ENCODE results near the gene POTEJ.
"Not testable (repeated sequence)": the region's sequence is repeated elsewhere in the genome, so short reads cannot be mapped to it uniquely, and the experiment has no call there.

Gene POTEJ

DNA sequence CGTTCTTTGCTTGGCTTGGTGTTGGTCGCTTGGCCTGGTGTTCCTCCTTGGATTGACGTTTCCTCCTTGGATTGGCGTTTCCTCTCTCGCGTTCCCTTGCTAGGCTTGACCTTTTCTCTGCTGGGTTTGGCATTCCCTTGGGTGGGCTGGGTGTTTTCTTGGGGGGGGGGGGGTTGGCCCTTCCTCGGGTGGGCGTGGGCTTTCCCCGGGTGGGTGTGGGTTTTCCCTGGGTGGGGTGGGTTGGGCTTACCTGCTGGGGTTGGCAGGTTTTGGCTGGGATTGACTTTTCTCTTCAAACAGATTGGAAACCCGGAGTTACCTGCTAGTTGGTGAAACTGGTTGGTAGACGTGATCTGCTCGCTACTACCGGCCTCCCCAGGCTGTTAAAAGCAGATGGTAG lies at the start of gene POTEJ:
TSS of gene POTEJ (plus strand) at position 301 of the 400 bp plus-strand sequence. CDS start at position 394, 93 bp downstream.
- not testable (repeated sequence) for DNase-seq

DNA sequence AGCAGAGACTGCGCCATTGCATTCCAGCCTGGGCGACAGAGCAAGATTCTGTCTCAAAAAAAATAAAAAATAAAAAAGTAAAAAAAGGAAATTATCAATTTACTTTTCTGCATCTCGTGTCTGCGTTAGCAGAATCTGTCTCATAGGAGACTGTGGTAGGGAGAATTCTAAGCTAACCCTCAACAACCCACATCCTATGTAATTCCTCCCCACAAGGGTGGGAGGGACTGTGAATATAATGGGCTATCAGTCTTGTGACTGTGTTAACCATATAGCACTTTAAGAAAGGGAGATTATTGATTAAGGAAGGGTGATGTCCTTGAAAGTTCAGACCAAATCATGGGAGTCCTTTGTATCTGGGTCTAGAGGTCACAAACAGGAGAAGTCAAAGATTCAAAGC lies 45.1 kb upstream of the POTEJ start:
- DNase-seq = not testable (repeated sequence)

DNA sequence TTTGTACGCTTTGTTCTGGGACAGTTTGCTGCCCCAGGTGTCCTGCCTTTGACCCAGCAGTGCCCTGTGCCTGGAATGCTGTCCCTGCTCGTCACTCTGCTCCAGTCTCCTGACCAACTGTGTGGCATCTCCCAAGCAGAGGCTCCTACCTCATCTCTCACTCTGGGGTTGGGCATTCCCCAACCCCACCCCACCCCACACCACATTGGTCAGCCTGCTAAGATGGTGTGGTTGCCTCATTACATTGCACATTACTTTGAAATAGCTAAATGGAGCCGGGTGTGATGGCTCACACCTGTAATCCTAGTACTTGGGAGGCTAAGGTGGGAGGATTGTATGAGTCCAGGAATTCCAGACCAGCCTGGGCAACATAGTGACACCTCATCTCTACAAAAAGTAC lies 39.3 kb upstream of the POTEJ start:
- DNase-seq = not testable (repeated sequence)

DNA sequence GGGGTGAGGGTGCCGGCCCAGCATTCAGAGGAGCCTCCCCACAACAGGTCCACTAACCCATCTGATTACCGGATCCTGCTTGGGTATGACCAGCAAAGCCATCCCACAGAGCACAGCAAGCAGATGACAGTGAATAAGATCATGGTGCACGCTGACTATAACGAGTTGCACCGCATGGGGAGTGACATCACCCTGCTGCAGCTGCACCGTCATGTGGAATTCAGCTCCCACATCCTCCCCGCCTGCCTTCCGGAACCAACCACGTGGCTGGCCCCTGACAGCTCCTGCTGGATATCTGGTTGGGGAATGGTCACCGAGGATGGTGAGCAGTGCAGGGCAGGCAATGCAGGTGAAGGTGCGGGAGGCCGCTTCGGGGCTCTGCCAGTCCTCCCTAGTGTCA lies 37.0 kb upstream of the POTEJ start:
- DNase-seq = not testable (repeated sequence)

DNA sequence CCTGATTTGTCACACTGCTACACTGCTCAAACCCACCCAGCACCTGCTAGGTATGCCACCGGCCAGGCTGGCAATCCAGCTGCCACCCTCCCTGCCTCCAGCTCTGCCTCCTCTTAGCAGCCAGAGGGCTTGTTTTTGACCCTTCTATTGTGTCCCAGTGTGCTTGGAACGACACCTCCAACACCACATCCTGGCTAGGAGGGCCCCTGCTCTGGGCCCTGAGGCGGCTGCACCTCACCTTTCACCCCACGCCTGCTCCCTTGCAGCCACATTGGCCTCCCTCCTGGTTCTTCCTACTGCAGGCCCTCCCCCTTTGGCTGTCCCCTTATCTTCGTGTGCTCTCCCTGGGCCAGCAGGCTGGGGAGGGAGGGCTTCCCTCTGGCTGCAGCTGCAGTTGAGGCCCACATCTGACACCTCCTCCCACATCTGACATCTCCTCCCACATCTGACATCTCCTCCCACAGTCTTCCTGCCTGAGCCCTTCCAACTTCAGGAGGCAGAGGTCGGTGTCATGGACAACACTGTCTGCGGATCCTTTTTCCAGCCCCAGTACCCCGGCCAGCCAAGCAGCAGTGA lies 34.9 kb upstream of the POTEJ start:
- DNase-seq = not testable (repeated sequence)

DNA sequence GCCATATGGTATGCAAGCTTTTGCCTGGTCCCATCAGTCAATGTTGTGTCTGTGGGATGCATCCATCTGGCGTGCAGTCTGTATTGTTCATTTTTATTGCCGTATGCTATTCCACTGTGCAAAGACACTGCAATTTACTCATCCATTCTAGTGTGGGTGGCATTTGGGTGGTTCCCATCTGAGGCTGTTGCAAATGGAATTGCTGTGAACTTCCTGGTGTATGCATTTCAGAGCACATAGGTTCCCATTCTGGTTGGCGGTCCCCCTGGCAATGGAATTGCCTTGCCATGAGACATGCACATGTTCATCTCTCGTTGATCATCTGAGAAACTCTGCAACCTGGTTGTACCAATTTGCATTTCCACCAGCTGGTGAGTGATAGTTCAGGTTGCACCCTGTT lies 33.7 kb upstream of the POTEJ start:
- not testable (repeated sequence) for DNase-seq

DNA sequence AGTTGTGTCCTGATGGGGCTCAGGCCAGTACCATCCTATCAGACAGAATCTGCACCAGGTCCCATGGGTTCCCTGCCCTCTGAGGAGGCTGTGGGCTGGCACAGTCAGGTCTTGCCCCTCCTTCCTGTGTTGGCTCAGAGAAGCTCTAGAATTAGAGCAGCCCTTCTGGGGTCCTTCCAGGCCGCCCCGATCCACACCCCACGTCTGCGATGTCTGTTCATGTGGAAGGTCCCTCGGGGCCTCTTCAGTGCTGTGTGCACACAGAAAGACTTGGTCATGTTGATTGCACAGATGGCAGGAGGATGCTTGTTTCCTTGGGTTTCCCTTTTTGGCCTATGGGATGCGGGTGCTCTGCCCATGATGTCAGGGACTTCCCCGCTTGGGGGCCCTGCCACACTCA lies 32.1 kb upstream of the POTEJ start:
- not testable (repeated sequence) for DNase-seq

DNA sequence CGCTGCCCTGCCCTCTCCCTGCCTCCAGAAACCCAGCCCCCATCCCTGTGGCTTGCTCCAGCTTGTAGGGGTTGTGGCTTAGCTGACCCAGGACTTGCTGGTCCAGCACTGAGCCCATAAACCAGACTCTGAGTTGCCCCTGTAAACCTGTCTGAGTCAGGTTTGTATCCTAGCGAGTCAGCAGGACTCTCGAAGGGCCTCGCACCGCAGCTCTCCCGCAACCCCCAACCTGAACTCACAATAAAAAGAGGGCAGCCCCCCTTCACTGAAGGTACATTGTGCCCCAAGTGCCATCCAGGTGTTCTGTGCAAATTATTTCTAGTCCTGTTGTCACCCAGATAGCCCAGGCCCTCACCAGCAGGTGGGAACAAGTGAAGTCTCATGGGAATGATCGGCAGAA lies 29.7 kb upstream of the POTEJ start:
- not testable (repeated sequence) for DNase-seq

DNA sequence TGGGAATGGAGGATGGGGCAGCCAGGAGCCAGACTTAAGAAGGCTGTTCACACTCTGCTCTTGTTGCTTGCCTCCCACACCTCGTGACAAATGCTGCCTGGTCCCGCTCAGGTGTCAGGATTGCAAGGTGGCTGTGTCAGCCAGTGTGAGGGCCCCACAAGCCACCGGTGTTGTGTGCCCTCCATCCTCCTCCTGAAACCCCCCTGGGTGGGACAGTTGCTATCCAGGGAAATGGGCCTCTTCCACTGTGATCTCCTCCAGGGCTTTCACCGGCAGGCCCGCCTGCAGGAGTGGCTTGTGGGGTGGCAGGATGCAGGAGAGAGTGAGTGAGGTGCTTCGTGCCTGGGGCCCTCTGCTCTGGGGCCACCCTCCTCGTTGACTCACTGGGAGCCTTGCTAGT lies 28.3 kb upstream of the POTEJ start:
- not testable (repeated sequence) for DNase-seq

DNA sequence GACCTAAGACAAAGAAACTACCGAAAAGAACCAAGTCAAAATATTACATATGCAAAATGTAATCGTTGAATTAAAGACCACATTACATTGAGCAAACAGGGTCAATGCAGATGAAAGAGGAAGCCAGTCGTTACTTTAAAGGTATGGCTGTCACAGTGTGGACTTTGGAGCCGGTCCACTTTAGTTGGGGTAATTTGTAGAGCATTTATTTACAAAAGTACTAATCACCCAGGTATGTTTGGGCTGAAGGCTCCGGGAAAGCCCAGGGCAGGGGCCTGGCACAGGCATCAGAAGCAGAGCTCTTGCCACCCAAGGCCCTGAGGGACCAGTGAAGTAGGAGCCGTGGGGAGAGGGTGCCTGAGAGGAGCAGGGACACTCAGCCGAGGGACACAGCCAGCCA lies 27.7 kb upstream of the POTEJ start:
- not testable (repeated sequence) for DNase-seq

DNA sequence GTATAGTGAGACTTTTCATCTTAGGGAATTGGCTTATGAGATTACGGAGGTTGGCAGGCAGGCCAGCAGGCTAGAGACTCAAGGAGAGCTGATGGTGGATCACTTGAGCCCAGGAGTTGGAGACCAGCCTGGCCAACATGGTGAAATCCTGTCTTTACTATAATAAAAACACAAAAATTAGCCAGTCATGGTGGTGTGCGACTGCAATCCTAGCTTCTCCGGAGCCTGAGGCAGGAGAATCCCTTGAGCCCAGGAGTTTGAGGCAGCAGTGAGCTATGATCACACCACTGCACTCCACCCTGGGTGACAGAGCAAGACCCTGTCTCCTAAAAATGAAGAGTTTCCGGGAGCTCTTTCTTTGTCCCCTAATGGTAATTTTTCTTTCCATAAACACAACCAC lies 26.5 kb upstream of the POTEJ start:
- DNase-seq = not testable (repeated sequence)

DNA sequence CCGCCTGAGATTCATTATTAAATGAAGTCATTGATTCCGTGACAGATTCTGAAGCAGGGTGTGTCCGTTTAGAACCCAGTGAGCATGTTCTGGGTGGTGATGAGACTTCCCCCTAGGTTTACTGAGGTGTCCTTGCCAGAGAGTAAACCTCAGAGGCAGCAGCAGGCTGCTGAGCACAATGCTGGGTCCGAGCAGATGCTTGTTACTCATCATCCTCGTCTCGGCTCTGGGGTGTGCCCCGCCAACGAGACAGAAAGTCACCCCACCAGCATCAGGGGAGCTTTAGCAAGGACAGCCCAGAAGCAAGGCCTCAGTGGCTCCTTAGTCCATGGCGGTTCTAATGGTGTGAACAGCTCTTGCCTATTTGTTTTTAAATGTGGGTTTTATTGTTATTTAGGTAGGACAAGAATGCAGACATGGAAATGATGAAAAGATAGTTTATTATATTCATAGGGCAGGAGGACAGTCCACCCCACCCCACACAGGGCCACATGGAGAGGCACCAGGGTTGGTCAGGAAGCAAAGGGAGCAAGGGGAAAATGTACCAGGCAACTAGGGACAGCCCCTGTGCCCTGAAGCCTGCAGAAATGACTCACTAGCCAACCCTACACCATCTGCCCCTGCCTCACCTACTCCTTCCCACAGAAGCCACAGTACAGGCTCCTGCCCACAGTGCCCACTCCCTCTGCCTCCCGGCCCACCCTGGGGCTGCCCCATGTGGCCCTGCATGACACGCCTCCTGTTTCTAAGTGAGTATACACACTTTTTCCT lies 22.4 kb upstream of the POTEJ start:
- DNase-seq = not testable (repeated sequence)

DNA sequence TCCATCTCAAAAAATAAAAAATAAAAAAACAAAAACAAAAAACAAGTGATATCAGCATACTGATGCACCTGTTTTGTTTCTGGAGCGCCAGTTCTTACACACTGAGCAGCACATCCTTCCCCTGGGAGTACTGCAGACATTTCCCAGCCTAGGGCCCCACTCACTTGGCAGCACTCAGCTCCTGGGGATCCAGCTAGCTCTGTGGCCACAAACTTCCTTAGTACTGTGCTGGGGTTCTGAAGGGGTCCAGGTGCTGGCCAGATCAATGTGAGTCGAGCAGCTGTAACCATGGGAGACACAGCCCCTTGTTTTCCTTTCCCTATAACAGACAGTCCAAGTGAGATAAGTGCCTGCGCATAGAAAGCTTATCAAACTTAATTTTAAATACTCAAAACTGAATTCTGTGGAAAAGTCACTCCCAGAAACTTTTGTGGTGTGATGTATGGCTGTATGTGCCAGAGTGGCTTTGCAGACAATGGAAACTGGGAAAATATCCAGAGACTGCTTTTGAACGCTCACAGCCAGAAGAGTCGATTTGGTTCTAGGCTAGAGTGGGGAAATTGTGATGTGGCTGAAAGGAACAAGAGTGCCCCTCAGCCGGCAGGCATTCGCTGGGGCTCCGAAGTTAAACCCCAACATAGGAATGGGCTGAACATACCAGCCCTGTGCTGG lies 20.9 kb upstream of the POTEJ start:
- DNase-seq = not testable (repeated sequence)

DNA sequence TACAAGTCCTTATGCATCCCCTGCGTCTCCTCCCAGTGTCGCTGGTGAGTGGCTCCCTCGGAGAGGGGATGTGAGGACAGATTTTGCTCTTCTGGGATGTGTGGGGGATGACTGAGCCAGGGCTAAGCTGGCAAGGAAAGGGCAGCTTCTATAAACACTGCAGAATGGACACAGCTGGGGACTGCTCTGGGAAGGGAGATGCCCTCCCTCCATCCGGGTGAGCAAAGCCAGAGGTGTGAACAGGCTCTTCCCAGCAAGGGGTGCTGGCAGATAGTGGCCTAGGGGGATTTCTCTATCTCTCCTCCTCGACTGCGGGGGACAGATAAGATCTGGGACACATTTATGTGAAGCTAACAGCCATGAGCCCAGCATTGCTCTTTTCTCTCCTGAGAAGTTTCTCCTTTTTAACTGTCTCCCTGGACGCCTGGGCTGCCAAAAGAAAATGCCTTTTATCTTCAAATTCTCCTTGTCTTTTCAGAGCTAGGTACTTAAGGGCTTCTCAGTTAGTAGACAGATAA lies 20.3 kb upstream of the POTEJ start:
- DNase-seq = not testable (repeated sequence)

DNA sequence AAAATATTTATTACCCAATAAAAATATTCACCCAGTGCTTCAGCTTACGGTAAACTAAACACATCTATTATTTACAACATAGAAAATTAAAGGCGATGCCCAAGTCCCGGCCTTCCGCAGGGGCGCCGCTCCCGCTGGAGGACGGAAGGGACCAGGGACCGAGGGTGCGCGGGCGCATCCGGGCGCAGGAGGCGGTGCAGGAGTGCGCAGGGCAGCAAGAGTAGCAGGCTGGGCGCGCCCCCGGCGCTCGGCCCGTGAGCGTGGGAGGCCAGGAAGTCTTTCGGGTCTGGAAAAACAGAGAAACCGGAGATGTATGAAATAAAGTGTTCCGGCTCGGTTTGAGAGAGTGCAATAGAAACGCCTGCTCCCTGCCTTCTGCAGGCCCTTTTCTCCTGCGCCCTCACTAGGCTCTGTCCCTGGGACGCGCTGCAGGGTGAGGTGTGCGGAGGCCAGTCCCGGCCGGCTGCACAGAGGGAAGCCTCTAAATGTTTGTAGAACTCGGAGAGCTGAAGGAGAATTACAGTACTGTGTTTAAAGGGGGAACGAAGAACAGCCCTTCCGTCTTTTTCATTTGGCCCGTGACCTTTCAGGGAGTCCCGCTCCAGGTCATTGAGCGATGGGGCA lies 18.3 kb upstream of the POTEJ start:
- DNase-seq = not testable (repeated sequence)

DNA sequence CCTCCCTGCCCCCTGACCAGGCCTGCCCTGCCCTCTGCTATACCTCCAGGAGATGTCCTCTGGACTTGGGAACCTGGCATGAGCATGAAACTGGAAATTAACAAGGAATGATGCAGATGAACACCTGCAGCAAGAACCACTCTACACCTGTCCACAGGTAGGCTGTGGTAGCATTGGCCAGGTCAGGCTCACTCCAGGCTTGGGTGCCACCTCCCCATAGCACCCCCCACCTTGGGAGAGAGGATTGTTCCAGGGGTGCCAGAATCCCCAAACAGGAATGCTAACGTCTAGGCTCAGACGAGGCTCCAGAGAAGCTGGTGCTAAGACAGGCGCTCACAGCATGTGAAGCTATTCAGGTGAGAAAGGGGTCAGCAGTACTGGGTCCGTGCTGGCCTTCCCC lies 17.2 kb upstream of the POTEJ start:
- DNase-seq = not testable (repeated sequence)

DNA sequence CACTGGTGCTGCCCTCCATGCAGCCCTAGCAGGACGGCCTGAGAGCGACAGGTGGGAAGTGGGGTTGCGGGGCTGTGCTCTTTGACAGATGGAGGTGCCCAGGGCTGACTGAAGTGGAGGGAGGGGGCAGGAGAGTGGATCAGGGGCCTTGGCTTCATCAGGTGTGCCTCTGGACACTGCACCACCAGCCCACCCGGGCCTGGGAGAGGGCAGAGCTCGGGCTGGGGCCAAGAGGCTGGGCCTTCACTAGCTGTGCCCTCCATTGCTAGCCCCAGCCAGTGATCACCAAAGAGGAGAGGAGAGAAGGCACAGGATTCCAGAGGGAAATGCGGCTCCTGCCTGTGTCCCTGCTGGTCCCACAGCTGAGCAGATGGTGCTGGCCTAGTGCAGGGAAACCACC lies 14.5 kb upstream of the POTEJ start:
- not testable (repeated sequence) for DNase-seq

DNA sequence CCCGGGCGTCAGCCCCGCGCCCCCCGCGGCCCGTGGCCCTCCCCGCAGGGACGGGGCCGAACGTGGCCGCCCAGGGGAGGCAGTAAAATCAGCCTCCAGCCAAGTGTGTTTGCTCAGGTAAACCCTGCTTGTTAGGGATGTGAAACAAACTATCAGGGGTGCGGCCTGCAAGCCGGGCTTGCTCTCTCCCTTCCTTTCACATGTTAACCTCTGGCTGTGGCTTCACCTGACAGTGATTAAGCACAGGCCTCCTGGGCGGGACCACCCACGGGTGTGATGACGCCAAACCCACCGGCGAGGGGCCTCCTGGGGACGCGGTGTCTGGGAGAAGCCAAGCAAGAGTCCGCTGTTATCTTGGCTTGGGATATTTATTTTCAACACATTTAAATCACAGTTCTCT lies 13.2 kb upstream of the POTEJ start:
- DNase-seq = not testable (repeated sequence)

DNA sequence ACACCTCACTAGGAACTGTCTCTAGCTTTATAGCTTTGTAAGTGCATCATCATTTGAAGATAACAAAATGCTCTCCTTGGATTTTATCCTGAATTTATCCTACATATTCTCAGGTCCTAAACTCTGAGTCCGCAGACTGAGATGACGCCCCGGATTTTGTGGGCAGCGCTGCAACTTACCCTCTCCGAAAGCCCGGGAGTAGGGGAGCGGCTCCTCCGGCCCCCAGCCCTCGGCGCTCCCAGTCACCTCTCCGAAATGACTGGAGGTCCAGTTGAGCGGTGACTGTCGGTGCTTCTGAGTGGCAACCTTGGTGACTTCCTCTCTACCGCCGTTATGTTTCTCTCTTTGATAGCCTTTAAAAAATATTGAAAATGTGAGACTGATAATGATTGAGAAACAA lies 12.8 kb upstream of the POTEJ start:
- not testable (repeated sequence) for DNase-seq

DNA sequence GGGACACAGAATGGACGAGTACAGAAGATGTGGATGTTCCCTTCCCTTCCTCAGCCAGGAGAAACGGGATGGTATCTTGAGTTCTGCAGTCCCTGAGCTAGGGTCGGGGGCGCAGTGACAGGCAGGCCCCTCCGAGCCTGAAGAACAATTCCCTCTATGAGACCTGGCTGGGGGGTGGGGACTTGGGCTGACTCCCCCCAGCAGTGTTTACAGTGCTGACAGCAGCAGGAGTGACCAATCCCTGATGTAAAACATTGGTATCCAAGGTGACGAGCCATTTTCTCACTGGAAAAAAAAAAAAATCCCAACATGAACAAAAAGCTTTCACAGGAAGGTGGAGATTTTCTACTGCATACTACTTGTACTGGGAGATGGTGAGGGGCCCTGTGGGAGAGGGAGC lies 11.8 kb upstream of the POTEJ start, which contains the start of gene CFC1:
TSS of gene CFC1 (minus strand) at position 183 of the 400 bp plus-strand sequence. CDS start 288 bp downstream, outside the sequence.
- DNase-seq = not testable (repeated sequence)

DNA sequence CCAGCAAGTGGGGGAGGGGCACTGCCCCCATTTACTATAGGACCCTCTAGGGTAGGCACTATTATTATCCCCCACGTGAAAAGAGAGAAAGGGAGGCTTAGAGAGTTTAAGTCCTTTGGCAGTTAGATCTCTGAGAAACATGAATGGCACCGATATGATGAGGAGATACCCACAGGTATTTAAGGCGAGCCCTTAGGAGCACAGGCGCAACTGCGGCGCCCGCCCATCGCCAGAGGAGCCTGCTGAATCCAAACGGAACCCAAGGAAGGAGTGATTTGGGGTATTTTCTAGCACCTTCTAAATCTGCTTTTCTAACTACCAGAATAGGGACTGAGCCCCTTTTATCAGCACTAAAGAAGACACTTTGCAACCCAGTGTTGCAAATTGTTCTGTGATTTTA lies 11.3 kb upstream of the POTEJ start:
- DNase-seq = not testable (repeated sequence)

DNA sequence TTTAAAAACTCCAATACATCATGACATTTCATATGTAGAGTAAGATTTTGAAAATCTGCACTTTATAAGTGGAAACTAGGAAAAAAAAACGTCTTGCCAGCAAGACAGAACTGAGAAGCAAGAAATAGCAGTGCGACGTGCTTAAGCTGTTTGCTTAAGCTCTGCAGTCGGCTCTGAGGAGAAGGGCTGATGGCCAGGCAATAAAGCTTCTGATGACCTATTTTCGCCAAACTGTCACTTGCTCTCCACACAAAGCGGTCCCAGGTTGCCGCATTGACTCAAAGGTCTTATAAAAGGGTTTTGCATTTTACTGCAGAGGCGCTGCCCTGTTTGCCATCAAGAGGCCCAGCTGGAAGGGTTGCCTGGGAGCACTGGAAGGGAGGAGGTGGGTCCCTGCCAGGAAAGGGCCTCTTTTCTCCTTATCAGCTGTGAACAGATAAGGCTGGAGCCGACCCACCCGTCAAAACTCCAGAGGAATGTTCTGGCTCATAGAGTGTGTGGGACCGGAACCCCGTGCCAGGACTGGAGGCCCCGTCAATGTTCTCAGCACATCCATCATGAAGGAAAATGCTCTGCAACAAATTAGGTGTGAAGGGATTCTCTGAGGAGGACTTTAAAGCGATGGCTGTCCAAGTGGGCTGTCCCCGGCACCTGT lies 9.5 kb upstream of the POTEJ start:
- not testable (repeated sequence) for DNase-seq
